Measurements from ENCODE around the gene PRR23E.
A peak's percentile ranks its signal among the peaks of the same experiment; 100 is the strongest.

The PRR23E gene

GRCh38 chr3:127226946-127227842 is 34.3 kb downstream of the PRR23E start:
- no peak for TF ChIP-seq CTCF (conservative IDR thresholded peaks at IDR 0.05; ENCODE audit: low read length)
- DNase-seq (ENCODE audit: low read depth) = peak; percentile 34
- peak overlapping the region; percentile 45 for H3K4me3 ChIP-seq (ENCODE audit: low read length)

- H3K4me3 ChIP-seq (ENCODE audit: low read length) = no peak overlapping the region
- DNase-seq (ENCODE audit: low read depth) = no peak
- TF ChIP-seq CTCF (conservative IDR thresholded peaks at IDR 0.05; ENCODE audit: low read length) = no peak
Observed at GRCh38 chr3:127228866-127229265, 35.9 kb downstream of the PRR23E start.

- H3K4me3 ChIP-seq (ENCODE audit: low read length) = no peak overlapping the region
- no peak for TF ChIP-seq CTCF (conservative IDR thresholded peaks at IDR 0.05; ENCODE audit: low read length)
- no peak for DNase-seq (ENCODE audit: low read depth)
Observed at GRCh38 chr3:127233371-127233770, 40.4 kb downstream of the PRR23E start.

- no peak overlapping the region for H3K4me3 ChIP-seq (ENCODE audit: low read length)
- no peak for TF ChIP-seq CTCF (conservative IDR thresholded peaks at IDR 0.05; ENCODE audit: low read length)
- no peak for DNase-seq (ENCODE audit: low read depth)
Observed at GRCh38 chr3:127234778-127235177, 41.8 kb downstream of the PRR23E start.

GRCh38 chr3:127235706-127236105 is 42.8 kb downstream of the PRR23E start:
- no peak overlapping the region for H3K4me3 ChIP-seq (ENCODE audit: low read length)
- TF ChIP-seq CTCF (conservative IDR thresholded peaks at IDR 0.05; ENCODE audit: low read length) = no peak
- no peak for DNase-seq (ENCODE audit: low read depth)

GRCh38 chr3:127237835-127238234 is 44.9 kb downstream of the PRR23E start:
- no peak overlapping the region for H3K4me3 ChIP-seq (ENCODE audit: low read length)
- no peak for TF ChIP-seq CTCF (conservative IDR thresholded peaks at IDR 0.05; ENCODE audit: low read length)
- DNase-seq (ENCODE audit: low read depth) = no peak

- TF ChIP-seq CTCF (conservative IDR thresholded peaks at IDR 0.05; ENCODE audit: low read length) = no peak
- H3K4me3 ChIP-seq (ENCODE audit: low read length) = no peak overlapping the region
- DNase-seq (ENCODE audit: low read depth) = no peak
Observed at GRCh38 chr3:127238602-127239001, 45.7 kb downstream of the PRR23E start.
